NCI-H82 treated with DMSO at 0.1 percent for 48 hours (cell line): ENCODE measurements around the gene SUGCT.
"Not testable (repeated sequence)": the region's sequence is repeated elsewhere in the genome, so short reads cannot be mapped to it uniquely, and the experiment has no call there.

Source experiments
- DNase-seq: peaks from one replicate; lab custom pipeline; 2025; ENCODE audit not compliant: unreplicated experiment; lab: John Stamatoyannopoulos, UW

SUGCT gene

DNA sequence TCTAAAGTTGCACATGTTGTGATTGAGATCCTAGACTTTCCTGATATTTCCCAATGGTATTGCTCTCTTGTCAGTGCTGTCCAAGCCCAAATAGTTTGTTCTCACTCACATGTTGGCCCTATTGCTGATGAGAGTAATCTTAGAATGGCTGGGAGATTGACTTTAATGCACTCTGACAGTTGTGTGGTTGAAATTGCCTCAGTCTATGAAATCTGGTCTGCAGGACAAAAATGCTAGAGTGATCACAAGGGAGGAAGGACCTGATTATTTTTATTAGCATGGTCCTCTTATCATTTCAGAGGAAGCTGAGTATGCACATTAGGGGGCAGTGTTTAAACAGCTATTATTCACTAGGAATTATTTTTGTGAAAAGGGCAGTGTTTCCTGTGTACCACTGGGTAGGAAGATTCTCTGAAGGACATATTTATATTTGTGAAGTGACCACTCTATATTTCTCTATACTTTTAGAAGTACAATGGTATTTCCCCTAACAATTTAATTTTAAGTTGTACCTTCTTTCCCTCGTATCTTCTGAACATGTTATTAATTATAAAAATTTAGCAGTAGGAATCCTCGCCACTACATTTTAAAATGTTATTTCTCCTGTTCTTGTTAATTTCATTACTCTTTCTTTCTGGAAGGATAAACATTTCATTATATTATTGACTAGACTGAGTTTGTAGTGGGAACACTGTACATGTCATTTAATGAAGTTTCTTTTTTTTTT lies 64.4 kb downstream of the SUGCT start:
- no peak for DNase-seq

DNA sequence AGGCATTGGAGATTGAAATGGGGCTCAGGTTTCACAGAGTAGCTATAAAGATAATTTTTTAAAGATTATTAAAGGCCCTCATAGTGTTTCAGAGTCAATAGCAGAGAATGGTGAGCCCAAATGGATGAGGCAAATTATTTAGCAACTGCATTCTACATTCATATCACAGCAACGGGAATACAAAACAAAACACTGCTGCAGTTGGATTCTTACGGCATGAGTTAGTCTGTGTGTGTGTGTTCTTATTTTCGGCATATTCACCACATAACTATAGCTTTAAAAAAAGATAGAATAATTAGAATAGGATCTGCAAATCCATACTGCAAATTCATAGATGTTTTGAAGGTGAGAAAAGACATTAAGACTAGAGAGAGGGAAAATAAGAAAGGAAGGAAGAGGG lies 66.0 kb downstream of the SUGCT start:
- no peak for DNase-seq

DNA sequence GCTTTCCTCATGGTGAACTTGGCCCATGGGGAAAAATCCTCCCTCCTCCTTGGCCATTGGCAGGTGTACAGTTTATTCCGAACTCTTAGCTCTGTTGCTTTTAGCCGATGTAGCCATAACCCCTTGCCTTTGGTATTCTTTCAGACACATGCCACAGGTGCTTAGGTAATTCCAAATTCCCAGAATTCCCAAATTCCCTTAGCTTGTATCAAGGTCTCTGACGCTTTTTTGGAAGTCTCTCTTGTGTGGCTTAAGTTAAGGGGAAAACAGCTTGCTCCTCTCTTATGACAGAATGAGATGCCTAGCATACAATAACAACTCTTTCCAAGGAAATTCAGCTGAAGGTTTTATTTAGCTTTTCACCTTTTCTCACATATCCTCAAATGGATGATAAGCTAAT lies 68.0 kb downstream of the SUGCT start:
- DNase-seq: no peak

DNA sequence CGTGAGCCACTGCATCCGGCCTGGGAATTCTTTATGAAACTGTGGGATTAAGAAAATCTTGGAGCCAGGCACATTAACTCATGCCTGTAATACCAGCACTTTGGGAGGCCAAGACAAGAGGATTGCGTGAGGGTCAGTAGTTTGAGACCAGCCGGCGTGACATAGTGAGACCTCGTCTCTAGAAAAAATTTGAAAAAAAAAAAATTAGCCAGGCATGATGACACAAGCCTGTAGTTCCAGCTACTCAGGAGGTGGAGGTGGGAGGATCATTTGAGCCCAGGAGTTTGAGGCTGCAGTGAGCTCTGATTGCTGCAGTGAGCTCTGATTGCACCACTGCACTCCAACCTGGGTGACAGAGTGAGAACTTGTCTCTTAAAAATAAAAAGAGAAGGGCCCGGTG lies 69.8 kb downstream of the SUGCT start:
- no peak for DNase-seq

DNA sequence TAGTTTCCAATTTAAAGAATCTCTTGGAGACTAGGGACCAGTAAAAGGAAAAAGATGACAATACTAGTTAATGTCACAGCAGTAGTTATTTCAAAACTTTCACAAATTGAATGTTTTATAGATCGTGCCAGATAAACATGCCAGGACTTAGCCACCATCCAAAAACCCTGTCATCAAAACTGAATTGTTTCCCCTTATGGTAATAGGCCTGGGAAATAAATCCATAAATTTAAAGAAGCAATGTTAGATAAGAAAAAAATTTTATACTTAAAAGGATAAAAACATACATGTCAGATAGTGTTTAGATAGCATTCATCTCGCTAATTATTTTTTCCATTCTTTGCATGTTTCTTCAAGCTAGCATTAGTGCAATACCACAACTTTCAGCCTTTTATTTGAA lies 71.2 kb downstream of the SUGCT start:
- no peak for DNase-seq

DNA sequence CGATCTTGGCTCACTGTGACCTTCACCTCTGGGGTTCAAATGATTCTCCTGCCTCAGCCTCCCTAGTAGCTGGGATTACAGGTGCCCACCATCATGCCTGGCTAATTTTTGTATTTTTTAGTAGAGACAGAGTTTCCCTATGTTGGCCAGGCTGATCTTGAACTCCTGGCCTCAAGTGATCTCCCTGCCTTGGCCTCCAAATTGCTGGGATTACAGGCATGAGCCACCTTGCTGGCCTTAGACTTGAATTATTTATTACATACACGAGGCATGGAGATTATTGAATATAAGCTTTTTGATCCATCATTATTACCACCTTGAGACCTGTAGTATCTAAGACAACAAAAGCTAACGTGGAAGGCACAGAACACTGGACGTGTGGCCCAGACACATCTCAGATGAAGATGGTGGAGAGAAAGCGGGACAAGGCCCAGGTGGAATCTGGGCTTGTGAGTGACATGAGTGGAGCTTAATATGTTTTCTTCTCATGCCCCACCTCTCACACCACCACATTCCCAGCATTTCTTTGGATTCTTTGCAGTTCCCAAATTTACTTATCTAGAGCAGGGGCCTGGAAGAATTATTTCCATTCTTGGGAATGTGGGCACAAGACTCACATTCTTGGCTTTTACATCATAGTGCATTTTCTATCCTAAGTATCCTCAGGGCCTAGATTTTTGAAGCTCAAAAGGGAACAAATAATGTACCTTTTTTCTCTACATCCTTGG lies 76.6 kb downstream of the SUGCT start:
- DNase-seq: no peak

DNA sequence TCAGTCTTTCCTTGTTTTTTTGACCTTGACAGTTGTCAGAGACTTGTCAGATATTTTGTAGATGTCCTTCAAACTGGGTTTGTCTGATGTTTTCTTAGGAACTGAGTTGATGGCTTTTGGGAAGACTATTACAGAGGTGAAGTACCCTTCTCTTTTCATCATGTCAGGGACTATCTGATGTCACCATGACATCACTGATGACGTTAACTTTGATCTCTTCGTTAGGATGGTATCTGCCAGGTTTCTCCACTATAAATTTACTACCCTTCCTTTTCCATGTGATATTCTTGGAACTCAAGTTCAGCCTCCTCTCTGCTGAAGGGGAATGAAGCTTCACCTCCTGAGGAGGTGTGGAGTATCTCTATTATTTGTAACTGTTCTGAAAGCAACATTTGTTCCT lies 78.5 kb downstream of the SUGCT start:
- no peak for DNase-seq

DNA sequence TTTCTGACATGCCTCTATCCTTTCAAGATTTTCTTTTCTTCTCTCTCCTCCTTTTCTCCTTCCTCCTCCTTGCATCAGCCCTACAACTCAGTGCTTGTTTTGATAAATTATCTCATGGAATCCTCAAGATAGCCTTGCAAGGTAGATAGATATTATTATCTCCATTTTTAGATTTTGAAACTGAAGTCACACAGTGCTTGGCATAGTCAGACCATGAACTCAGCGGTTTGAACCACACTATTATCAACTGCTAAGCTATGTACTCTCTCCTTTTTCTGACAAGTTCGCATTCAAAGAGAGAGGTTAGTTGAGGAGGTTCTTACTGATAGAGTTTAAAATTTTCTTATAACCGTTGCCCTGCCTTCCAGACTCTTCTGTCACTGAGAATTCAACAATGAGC lies 79.1 kb downstream of the SUGCT start:
- DNase-seq: no peak

DNA sequence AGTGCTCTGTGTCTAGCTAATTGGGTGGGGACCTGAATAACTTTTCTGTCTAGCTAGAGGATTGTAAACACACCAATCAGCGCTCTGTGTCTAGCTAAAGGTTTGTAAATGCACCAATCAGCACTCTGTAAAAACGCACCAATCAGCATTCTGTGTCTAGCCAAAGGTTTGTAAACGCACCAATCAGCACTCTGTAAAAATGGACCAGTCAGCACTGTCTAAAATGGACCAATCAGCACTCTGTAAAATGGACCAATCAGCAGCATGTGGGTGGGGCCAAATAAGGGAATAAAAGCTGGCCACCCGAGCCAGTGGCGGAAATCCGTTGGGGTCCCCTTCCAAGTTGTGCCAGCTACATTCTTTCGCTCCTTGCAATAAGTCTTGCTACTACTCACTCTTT lies 83.8 kb downstream of the SUGCT start:
- not testable (repeated sequence) for DNase-seq

DNA sequence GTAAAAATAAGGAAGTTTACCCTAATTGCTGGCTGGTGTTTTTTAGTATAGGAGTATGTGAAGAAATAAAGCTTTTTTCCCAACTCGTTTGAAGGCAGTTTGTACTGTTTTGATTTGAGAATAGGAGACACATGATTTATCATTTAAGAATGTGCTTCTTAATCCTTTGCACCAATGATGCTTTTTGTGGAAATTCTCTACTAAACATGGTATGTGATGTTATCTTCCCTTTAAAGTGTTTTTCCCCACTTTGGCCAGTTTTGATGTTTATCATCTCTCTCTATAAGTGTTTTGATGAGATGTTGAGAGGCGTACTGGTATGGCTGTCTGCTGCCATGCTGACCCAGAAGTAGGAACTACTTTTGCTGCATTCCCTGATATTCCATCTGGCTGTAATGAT lies 85.1 kb downstream of the SUGCT start:
- DNase-seq: no peak

DNA sequence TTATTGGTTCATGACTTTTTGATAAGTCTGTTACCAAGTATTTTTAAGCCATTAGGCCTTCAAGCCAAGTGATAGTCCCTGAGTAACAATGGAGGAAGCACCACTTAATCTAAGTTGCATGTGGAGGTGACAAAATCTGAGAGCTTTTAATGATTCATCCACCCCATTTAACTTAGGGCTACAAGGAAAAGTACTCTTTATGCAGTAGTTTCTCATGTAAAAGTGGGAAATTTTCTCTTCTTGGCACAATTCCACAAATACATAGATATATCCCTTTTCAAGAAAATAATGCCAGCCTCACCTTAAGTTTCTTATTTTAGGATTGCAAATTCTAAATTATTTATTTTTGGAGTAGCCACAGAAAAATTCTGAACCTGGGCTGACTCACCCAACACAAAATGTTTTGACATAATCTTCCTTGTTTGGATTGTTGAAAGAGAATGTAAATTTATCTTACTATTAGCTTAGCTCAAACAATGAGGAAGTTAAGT lies 85.7 kb downstream of the SUGCT start:
- DNase-seq: no peak

DNA sequence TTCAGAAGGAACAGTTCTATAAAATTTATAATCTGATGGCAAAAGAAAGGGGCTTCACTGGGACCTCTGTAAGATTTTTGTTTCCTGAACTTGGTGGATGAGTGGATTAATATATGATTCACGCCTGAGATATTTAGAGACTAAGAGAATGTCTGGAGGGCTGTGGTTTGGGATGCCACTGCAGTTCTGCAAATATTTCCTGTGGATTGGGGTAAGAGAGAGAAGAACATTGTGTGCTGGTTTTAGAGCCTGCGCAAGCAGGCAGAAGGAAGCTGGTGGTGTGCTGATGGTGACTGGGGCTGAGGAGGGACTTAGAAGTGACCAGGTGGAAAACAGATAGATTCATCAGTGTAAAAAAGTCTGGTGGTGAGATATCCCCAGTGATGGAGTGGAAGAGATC lies 87.0 kb downstream of the SUGCT start:
- no peak for DNase-seq

DNA sequence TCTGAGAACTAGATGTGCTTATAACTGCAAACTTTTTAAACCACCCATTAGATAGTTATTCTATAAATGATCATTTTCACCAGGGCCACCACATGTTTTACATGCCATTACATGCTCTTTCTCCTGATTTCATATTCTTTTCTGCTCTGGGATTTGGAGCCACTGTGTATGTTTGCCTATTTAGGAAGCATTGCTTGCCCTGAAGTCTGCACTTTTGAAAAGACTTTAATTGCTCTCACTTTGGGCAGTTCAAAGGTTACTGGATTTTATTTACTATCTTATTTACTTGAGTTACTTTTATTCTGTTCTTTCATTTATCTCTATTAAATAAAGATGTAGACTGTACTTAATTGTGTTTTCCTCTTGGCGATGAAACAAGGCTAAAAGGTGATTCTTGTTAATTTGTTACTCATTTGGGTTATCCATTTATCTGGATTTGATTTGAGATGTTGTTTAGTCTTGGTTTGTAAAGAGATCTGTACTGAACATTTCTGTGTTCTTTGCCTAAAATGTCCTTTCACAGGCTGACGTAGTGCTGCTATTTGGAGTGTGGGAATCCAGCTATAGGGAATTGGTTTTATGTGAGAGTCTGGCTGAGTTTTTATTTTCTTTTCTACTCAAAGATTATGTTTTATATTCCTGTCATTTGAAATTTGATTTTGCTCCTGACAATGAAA lies 88.8 kb downstream of the SUGCT start:
- DNase-seq: no peak

DNA sequence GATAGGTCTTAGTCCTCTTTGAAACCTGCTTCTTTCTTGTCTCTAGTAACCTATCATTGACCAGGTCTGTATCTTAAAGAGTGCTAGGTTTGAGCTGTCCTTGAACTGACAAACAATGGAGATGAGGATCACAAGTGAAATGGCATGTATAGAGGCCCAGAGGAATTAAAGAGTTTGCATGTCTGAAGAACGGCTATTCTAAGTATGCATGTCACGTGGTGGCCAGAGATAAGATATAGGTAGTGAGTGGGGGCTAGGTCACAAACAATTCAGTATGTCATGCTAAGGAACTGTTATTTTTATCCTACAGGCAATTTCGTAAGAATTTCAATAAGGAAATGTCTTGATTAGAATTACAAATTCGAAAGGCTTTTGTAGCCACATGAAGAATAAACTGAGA lies 95.3 kb downstream of the SUGCT start:
- DNase-seq: no peak

DNA sequence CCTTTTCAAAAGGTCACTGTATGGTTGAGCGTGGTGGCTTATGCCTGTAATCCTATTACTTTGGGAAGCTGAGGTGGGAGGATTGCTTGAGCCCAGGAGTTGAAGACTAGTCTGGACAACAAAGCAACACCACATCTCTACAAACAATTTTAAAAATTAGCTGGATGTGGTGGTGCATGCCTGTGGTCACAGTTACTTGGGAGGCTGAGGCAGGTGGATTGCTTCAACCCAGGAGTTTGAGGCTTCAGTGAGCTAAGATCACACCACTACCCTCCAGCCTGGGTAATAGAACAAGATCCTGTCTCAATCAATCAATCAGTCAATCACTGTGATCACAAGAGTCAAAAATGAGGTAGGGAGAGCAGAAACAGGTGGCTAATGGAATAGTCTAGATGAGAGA lies 97.0 kb downstream of the SUGCT start:
- DNase-seq: peak; percentile 63

DNA sequence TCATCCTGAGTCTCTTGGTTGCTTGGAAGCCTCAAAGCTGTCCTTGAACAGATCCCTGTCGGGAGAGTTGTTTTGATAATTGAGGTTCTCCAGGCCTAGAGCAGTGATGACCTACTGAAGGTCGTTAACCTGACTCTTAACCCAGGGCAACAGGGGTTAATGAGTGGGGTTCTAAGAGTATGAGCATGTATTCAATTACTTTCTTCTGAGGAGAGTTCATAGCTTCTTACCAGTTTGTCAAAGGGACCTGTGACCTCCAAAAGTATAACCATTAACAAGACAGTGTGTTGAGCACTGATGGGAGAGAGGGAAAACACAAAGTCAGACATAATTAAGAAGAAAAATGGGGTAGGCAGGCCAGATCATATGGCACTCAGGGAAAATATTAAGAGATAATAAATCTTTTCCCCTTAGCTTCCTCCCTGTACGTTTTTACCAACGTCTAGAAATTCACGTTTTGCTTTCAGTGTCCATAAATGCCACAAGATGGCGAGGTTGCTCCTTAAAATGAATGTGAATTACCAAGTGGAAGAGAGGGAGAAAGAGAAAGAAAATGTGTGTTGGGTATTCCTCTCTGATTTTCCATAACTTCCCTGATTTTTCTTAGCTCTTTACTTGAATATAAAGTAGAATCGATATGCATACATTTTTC lies 97.6 kb downstream of the SUGCT start:
- peak; percentile 31 for DNase-seq

DNA sequence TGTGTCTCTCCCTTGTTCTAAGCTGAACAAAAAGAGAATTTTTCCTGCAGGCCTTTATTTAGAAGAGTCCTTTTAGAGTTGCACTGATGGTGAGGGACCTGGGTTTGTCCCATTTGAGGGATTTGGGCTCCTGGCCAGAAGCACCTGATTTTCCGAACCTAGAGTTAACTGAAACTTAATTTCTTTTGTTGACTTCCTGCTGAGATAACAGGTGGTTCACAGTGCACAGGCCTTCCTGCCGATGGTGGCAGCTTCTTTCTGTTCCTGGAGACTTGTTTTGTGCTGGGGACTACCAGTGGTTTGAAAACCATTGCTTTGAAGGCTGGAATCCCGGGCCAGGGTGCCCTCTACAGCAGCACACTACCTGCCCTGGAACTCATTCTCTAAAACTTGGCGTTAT lies 99.2 kb downstream of the SUGCT start:
- no peak for DNase-seq

DNA sequence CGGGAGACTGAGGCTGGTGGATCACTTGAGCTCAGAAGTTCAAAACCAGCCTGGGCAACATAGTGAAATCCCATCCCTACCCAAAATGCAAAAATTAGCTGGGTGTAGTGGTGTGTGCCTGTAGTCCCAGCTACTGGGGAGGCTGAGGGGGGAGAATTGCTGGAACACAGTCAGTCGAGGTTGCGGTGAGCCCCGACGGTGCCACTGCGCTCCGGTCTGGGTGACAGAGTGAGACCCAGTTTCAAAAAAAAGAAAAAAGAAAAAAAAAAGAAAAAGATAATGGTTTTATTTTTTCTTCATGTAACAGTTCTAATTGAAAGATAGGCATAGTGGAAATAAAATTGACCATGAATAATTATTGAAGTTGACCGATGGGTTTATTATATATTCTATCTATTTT lies 99.9 kb downstream of the SUGCT start:
- DNase-seq: no peak

DNA sequence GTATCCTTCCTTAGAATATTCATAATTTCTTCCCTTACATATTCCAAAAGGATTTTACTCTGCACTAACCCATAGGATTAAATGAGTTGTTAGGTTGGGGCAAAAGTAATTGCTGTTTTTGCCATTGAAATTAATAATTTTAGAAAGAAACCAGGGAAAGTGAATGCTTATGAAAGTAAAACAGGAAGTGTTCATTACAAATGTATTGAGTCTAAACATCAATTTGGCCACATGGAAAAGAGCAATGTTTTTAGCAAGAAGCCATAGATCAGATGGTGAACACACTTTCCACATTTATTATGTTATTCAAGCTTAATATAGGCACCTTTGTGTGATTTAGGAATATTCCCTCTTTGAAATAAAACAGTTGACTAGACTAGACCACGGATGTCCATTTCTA lies 102.9 kb downstream of the SUGCT start:
- DNase-seq: no peak

DNA sequence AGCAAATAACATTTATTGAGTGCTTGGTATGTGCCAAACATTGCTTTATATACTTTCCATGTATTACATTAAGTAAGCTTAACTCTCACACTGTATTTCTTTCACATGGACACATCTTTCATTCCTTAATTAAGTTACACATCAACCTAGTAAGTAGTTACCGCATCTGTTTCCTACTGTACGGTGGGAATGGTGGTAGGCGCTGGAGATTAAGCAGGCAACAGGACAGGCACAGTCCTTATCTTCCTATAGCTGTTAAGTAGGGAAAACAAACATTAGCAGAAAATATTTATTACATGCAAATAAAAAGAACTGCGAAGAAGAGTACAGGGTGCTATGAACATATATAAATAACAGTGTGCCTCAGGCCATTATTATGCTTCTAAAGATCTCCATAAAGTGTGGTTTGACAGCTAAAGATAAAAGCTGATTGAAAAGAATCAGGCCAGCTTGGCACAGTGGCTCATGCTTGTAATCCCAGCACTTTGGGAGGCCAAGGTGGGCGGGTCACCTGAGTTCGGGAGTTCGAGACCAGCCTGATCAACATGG lies 105.0 kb downstream of the SUGCT start:
- DNase-seq: peak; percentile 60

DNA sequence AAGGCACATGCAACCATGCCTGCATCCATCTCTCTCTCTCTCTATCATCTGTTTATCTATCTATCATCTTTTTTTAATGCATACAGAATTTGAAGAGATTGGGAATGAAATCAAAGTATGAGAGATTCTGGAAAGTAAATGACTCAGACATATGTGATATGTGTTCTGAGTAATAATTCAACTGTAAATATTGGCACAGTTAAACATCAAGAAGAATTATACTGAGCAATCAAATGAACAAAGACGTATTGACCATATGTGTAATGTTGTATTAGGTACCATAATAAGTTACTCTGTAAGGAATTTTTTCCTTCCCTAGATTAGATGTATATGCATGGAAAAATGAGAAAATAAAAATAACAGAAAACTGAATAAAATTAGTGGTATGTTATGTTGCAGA lies 108.3 kb downstream of the SUGCT start:
- DNase-seq: no peak
